ENCODE results near the gene ATP4B.

The ATP4B gene

DNA sequence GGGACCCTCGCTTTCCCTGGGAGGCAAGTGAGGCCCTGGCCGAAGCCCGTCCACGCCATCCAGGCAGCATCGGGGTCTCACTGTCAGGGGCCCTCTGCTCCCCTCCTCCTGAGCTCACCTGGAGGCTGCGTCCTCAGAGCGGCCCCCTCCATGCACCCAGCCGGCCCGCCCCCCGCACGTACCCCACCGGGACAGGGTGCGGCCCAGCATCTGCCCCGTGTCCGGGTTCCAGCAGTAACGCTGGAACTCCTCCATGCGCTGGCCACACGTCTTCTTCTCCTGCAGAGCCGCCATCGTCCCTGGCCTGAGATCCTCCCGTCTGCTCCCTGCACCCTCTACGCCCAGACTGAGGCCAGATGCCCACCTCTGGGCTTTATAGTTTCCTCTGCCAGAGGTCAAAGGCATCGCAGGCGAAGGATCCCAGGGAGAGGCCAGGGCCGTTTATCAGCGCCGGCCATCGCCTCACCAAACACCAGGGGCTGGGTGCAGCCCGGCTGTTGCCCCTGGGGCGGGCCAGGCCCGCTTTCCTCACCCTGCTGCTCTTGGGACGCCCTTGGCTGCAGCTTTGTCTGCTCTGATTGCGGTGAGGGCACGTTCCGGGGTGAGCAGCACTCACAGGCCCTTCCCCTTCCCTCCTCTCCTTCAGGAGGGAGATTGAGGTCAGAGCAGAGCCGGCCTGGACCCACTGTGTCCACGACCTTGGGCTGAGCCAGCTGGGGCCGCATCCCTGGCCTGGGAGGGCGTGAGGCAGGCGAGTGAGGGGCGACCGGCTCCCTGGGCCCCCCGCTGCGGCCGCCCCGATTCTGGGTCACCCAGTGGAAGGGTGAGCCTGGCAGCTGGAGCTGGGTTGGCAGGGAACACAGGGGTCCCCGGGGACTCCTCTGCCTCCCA lies at the start of gene ATP4B:
ATP4B (minus strand) TSS at position 348 of the 891 bp plus-strand sequence; CDS start at position 294, 54 bp downstream.
- DNase-seq, result no peak

DNA sequence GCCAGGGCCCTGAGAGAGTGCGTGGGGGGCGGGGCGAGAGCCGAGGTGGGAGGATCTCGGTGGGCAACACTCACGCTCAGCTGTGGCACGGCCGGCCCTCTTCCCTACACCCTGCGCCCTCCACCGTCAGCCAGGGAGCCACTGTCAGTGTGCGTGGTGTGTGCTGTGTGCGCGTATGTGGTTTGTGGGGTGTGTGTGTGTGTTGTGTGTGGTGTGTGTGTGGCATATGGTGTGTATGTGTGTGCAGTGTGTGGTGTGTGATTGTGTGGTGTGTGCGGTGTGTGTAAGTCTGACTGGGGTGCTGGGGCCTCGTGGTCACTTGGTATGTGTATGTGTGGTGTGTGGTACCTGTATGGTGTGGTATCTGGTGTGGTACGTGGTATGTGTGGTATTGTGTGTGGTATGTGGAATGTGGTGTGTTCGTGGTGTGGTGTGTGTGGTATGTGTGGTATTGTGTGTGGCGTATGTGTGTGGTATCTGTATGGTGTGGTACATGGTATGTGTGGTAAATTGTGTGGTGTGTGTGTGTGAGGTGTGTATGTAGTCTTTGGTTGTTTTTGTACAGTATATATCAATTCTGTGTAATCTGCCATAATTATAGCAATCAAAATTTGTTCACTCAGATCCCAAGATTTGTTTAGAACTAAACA lies 14.1 kb upstream of the ATP4B start:
- DNase-seq, result no peak

DNA sequence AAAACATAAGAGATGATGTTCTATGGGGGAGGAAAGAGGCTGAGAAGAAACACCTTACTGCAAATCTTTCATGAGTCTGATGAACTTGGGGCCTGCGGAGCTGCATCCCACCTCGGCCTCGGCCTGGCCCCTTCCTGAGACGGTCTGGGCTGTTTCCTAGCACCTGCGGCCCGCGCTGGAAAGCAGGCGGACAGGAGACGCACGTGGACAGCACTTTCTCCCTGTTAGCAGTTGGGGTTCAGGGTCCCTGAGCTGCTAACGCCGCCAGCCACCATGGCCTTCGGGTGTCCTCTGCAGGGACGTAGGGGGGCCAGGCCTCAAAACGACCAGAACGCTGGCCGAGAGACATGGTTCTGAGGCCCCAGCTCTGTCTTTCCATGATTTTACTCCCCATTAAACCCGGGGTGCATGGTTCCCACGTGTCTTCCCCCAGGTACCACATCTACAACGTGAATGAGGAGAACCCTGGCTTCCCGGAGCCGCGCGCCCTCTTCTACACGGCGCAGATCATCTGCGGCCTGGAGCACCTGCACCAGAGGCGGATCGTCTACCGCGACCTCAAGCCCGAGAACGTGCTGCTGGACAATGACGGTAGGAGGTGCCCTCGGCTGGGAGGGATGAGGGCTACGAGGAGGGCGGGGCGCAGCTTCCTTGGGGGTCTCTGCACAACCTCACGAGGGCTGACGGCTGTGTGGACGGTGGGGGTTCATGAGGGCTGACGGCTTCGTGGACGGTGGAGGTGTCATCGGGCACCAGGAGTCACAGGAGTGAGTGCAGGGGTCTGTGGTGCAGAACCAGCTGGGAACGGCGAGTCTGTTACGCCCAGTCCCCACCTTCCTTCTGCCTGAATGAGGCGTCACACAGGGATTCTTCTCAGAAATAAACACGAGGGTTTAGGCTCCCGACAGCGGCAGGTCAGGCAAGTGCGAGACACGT lies 13.3 kb upstream of the ATP4B start:
- DNase-seq, result no peak

DNA sequence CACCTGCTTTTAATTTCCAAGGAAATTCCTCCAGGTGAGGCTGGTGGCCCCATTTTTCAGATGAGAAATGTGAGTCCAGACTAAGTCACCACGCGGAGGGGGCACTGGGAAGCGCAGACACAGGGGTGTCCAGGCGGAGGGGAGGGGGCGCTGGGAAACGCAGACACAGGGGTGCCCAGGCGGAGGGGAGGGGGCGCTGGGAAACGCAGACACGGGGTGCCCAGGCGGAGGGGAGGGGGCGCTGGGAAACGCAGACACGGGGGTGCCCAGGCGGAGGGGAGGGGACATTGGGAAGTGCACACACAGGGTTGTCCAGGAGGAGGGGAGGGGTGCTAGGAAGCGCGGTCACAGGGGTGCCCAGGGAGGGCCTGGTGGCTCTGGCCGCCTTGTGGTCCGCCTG lies 12.5 kb upstream of the ATP4B start:
- DNase-seq, result no peak

DNA sequence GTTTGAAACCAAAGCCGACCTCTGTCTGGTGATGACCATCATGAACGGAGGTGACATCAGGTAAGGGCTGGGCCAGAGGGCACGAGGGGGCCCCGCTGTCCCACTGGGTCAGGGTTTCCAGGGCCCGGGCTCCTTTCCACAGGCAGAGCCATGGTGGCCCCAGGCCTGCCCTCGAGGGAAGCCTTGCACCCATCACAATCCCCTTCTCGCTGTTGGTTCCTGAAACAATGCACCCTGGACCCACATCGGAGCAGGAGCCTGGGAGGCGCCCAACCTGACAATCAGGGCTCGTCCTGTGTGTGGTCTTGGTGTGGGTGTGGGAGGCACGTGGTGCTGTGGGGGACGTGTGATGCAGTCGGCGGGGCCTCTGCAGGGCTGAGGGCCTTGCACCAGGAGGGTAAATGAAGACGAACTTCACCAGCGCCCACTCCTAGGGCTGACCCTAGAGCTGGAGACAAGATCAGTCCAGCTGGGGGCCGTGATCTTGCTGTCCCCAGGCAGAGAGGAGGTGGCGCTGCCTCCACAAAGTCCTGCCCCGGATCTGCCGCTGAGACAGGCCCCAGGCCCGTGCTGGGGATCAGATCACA lies 11.8 kb upstream of the ATP4B start:
- DNase-seq, result no peak

DNA sequence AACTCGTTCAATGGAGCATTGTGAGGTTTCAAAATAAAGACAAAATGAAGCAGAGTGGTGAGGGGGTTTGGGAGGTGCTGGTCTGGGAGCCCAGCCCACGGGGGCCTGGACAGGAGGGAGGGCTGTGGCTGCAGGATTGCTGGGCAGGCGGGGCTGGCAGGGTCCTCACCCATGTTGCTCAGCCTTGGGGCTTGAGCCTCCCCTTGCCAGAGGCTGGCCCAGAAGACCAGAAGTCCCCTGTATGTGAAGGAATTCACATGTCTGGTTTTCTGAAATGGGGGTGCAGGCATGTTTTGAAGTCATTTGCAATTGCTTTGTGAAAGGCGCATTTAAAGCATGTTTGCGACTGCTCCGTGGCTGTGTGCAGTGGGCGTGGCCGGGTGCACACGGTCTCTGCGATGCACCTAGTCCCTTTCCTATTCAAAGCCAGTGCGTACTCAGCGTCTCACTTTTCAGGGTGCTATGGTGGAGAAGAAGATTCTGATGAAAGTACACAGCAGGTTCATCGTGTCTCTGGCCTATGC lies 11.3 kb upstream of the ATP4B start:
- DNase-seq, result no peak

DNA sequence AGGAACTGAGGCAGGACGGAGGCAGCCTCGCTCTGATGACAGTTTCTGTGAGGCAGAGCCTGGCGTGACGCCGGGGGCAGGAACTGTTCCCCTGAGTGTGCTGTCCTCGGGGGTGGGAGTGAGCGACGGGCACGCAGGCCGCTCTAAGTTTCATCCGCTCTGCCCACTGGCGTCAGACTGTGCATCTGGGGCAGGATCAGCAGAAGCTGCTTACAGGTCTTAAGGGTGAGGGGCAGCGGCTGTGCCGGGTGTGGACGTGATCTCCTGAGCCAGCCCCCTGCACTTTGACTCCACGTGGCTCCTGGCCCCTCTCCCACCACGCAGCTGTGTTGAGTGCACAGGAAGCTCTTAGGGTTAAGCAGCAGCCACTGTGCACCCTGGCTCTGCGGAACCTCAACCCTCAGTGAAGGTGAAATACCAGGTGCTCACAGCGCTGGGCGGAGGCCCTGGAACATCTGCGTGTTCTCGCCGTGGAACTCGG lies 10.5 kb upstream of the ATP4B start:
- DNase-seq, result no peak

DNA sequence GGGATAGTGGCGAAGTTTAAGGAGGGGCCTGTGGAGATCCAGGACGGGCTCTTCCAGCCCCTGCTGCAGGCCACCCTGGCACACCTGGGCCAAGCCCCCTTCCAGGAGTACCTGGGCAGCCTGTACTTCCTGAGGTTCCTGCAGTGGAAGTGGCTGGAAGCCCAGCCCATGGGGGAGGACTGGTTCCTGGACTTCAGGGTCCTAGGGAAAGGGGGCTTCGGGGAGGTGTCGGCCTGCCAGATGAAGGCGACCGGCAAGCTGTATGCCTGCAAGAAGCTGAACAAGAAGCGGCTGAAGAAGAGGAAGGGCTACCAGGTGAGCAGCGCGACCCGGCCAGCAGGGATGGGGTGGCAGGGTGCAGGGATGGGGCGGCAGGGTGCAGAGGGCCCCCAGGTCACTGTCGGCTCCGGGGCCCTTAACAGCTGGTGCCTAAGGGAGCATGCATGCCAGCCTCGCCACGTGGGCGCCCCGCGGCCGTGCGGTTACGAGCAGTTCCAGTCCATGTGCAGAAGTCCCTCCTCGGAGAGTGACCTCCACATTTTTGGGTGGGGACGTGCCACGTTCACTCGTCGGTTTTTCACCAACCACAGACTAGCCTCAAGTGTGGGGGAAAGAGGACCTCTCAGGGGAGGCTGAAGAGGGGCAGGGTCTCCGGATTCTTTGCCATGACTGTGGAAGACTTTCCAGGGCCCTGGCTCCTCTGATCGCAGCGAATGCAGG lies 9.9 kb upstream of the ATP4B start:
- no peak for DNase-seq

DNA sequence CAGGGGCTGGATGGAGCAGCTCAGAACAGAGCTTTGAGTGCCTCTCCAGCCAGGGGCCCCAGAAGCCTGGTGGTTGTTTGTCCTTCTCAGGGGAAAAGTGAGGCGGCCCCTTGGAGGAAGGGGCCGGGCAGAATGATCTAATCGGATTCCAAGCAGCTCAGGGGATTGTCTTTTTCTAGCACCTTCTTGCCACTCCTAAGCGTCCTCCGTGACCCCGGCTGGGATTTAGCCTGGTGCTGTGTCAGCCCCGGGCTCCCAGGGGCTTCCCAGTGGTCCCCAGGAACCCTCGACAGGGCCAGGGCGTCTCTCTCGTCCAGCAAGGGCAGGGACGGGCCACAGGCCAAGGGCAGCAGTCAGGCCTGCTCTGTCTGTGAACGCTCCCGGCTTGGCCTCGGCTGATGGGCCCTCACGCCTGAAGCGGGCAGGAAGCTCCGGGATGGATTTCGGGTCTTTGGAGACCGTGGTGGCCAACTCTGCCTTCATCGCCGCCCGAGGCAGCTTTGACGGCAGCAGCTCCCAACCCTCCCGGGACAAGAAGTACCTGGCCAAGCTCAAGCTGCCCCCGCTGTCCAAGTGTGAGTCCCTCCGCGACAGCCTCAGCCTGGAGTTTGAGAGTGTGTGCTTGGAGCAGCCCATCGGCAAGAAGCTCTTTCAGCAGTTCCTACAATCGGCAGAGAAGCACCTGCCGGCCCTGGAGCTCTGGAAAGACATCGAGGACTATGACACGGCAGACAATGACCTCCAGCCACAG lies 9.1 kb upstream of the ATP4B start, which contains the start of gene GRK1:
GRK1 (plus strand) TSS at position 269 of the 751 bp plus-strand sequence; CDS start at position 437, 168 bp downstream.
- DNase-seq, result no peak

DNA sequence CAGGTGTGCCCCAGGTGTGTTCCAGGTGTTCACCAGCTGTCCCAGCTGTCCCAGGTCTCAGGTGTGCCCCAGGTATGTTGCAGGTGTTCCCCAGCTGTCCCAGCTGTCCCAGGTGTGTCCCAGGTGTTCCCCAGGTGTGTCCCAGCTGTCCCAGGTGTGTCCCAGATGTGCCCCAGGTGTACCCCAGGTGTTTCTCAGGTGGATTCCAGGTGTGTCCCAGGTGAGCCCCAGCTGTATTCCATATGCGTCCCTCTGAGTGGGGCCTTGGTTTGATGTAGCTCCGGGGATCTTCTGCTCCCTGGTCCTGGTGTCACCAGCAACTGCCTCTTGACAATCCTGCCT lies 8.3 kb upstream of the ATP4B start:
- DNase-seq, result no peak

DNA sequence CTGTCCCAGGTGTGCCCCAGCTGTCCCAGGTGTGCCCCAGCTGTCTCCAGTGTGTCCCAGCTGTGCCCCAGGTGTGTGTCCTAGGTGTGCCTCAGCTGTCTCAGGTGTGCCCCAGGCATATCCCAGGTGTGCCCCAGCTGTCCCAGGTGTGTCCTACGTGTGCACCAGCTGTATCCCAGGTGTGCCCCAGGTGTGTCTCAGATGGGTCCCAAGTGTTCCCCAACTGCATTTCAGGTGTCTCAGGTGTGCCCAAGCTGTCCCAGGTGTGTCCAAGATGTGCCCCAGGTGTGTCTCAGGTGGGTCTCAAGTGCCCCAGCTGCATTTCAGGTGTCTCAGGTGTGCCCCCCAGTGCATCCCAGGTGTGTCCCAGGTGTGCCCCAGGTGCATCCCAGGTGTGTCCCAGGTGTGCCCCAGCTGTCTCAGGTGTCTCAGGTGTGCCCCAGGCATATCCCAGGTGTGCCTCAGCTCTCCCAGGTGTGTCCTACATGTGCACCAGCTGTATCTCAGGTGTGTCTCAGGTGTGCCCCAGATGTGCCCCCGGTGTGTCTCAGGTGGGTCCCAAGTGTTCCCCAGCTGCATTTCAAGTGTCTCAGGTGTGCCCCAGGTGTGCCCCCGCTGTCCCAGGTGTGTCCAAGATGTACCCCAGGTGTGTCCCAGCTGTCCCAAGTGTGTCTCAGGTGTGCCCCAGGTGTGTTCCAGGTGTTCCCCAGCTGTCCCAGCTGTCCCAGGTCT lies 7.8 kb upstream of the ATP4B start:
- no peak for DNase-seq

DNA sequence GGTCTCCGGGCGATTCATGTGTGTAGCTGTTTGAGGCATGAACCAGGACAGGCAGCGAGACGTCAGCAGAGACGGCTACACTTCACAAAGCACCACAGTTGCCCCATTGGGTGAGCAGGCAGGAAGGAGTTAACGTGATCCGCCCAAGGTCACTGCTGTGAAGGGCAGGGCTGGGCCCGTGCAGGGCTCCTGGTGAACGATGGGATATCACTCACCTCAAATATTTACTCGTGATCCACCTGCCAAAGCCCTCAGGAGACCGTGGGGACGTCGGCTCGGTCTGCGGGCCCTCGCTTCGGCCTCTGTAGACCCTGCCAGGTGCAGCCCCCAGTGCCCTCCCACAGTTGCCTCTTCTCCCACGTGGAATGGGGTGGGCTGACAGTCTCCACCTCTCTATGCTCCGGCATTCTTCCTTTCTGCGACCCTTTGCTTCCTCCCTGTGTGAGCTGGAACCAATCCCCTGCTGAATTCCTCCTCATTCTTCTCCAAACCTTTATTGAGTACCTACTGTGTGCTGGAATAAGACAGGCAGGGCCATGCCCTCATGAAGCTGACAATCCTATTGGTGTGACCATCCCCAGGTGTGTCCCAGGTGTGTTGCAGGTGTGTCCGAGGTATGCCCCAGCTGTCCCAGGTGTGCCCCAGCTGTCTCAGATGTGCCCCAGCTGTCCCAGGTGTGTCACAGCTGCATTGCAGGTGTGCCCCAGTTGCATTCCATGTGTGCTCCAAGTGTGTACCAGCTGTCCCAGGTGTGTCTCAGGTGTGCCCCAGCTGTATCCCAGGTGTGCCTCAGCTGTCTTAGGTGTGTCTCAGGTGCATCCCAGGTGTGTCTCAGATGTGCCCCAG lies 7.0 kb upstream of the ATP4B start:
- DNase-seq, result no peak

DNA sequence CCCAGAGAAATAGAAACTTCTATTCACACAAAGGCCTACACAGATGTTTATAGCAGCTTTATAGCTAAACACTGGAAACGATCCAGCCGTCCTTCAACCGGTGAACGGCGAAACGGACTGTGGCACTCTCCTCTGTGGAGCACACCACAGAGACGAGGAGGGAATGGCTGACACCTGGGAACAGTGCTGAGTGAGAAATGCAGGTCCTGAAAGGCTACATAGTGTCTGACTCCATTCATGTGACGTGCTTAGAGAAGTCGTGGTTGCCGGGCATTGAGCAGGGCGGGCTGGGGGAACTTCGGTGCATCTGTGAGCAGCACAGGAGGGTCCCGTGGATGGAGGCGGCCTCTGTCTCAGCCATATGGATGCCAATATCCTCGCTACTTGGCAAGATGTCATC lies 5.9 kb upstream of the ATP4B start:
- no peak for DNase-seq

DNA sequence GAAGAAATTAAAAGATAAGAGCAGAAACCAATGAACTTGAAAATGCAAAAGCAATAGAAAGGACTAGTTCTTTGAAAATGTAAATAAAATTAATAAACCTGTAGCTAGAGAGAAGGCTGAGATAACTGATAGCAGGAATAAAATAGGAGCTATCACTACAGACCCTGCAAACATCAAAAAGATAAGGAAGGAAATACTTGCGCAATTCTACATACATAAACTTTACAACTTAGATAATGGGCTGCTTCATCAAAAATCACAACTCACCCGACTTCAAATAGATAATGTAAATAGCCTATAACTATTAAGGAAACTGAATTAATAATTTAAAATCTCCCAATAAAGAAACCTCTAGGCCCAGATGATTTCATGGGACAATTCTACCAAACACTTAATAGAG lies 3.5 kb upstream of the ATP4B start:
- no peak for DNase-seq

DNA sequence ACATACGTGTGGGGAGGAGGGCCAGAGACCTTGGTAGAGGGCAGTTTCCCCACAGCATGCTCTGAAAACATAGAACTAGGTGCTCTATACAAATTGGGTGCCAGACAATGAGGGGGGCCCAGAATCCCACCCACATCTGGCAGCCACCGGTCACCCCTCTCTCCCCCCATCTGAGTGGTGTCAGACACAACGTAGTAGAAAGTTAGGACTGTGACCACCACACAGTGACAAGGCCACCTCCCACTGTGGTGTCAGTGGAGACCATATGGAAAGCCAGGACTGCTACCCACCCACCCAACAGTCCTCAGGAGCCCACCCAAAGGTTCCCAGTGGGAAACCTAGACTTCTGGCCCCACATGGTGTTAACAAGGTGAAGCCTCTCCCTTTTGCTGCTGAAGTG lies 2.1 kb upstream of the ATP4B start:
- no peak for DNase-seq

DNA sequence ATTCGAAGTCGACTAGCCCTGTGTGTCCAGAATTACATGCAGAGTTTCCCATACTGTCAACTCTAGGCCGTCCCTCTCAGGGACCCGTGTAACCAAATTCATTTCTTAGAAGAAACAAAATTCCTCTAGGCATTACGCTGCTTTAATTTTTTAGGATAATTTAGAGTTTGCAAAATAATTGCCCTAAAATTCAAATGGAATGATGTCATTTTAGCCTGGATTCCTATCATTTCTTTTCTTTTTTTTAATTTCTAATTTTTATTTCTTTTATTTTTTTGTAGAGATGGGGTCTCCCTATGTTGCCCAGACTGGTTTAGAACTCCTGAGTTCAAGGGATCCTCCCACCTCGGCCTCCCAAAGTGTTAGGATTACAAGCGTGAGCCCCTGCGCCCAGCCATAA lies 1.3 kb upstream of the ATP4B start:
- DNase-seq, result no peak

DNA sequence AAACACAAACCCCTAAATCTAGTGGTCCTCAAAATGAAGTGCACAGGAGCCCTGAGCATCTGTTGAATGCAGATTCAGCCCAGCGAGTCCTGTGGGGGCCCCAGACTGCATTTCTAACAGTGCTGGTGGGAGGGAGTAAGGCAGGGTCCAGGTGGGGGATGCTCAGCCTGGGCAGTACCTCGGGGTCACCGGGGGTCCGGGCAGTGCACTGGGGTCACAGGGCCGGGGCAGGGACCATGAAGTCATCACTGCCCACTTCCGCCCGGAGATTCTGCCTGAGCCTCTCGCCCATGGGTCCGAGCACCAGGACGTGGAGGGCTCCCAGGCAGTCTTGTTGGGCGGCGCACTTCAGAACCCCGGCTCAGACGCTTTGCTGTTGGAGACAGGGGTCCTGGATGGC lies 838 bp upstream of the ATP4B start:
- no peak for DNase-seq

DNA sequence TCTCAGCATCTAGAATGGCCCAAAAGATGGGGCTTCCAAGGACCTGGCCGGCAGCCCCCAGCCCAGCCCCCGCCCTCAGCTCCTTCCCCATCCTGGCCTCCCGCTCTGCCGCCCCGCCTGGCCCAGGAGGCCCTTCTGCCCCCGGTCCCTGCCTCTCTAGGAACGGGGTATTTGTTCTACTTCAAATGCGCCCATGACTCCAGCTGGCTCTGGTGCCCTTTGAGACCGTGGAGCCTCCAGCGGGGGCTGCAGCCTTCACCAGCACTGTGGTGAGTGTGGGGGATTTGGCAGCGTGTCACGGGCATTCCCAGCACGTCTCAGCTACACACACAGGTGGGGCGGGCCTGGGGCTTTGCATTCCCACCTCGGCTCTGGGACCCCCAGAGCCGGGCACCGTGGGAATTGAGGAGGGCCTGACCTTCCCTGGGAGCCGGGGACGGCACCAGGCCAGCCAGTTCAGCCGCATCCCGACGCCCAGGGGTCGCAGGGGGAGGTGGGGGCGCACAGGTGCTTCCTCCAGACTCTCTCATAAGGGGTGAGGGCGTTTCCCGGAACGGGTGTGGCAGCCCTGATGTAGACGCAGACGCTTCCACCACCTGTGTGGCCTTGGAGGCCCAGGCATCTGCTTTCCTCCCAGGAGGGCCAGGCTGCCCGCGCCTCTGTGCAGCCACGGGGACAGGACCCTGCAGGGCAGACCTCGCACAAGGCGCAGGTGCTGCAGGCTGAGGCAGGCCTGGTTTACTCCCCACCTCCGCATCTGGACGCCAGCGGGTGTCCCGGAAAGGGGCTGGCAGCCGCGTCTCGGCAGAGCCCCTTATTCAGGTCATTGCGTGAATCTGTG lies 947 bp downstream of the ATP4B start:
- no peak for DNase-seq
